Kidney (tissue), 22 donors: ENCODE results near the gene RSPH1. TPM values are rescaled to one million over a fixed set of nuclear protein-coding genes. Genes with fewer than 3 reads are reported as not detected.

ENCODE experiments used
- DNase-seq, 5 donors: peaks; one replicate each; pipeline ENCODE4 v3.0.0-alpha.2; 2013 to 2020
- FAIRE-seq: peaks from 2 replicates; lab custom pipeline; 2012; peaks lifted over from hg19 to GRCh38; lab: Jason Lieb, UNC
- H3K27ac ChIP-seq, 2 donors: one replicate each; pipeline ENCODE4 v1.7.0; 2013; ENCODE audit warnings: low read depth in 2 of 2, low read length in 2 of 2, inconsistent platforms in 1 of 2
- H3K27me3 ChIP-seq: one replicate; pipeline ENCODE4 v1.7.1; 2013; ENCODE audit warnings: low read length, inconsistent platforms; ENCODE audit not compliant: control insufficient read depth, insufficient read depth
- H3K36me3 ChIP-seq, 3 donors: one replicate each; pipeline versions ENCODE4 v1.7.0 to v1.7.1; 2013; ENCODE audit warnings: low read length in 3 of 3, control low read depth in 1 of 3, inconsistent platforms in 1 of 3; ENCODE audit not compliant: insufficient read depth in 3 of 3, control insufficient read depth in 2 of 3
- H3K4me1 ChIP-seq, 3 donors: one replicate each; pipeline versions ENCODE4 v1.7.0 to v1.7.1; 2013; ENCODE audit warnings: low read length in 3 of 3, inconsistent platforms in 1 of 3, low read depth in 1 of 3; ENCODE audit not compliant: control insufficient read depth in 2 of 3, insufficient read depth in 2 of 3
- H3K4me3 ChIP-seq, 3 donors: one replicate each; pipeline versions ENCODE4 v1.7.0 to v1.8.1; 2013; ENCODE audit warnings: low read length in 3 of 3, control low read depth in 1 of 3, inconsistent platforms in 1 of 3
- H3K9ac ChIP-seq, 3 donors: one replicate each; pipeline versions ENCODE4 v1.7.0 to v1.7.1; 2013; ENCODE audit warnings: low read length in 3 of 3, control low read depth in 1 of 3, inconsistent platforms in 1 of 3
- H3K9me3 ChIP-seq, 3 donors: one replicate each; pipeline versions ENCODE4 v1.7.0 to v1.7.1; 2013; ENCODE audit warnings: low read length in 3 of 3, control low read depth in 1 of 3, inconsistent platforms in 1 of 3; ENCODE audit not compliant: control insufficient read depth in 2 of 3, insufficient read depth in 1 of 3
- CTCF ChIP-seq: IDR thresholded peaks from 3 replicates; pipeline ENCODE4 v1.5.1; 2012; ENCODE audit warnings: mild to moderate bottlenecking, moderate library complexity, borderline replicate concordance; ENCODE audit not compliant: insufficient read depth; ENCODE audit errors: extremely low read depth
- intact Hi-C: fragments of 100-400 bp; cut with DNase I; formaldehyde crosslinking; loops from one replicate; pipeline ENCODE4 v1.11.1; 2022
- long read RNA-seq, 10 donors: library from polyadenylated mRNA in 1 of 10; unstranded in 1 of 10; transcript quantifications; one replicate each; pipeline ENCODE4 v2.0.0 and lab custom pipeline, GENCODE V29; 2021 to 2026
- polyA plus RNA-seq: library from polyadenylated mRNA; stranded (reverse); fragments of 350-450 nt; fragmentation: Illumina TruSeq; extraction: RNeasy Lipid Tissue Mini Kit (QIAGEN cat#74804); gene quantifications from one replicate; pipeline ENCODE4 v1.2.3, GENCODE V29; 2014; ENCODE audit warnings: low read depth, low replicate concordance; ENCODE audit not compliant: insufficient read depth
- total RNA-seq: library from RNA; stranded (reverse); fragmentation: NEBNext Ultra II Directional; extraction: Animal tissue kit (Norgen Biotek cat#: 25700); gene quantifications from one replicate; pipeline ENCODE4 v1.2.1, GENCODE V29; 2021
- donor health status: control.
- donor health status: control.
- donor health status: control.
- donor health status: control.
- donor health status: control.
- donor health status: DM: yes; HTN: yes; CAD: no.
- donor health status: Normal renal cell carcinoma (clear cell type).

RSPH1 gene
- total RNA-seq (12.0 TPM), polyA plus RNA-seq (13.0 TPM)
- long read RNA-seq, donor 1 = 0 reads
- long read RNA-seq, donor 2 = 0 reads
- long read RNA-seq, donor 3, partial matches to known transcripts = 5 of 10 reads
- long read RNA-seq, donor 3, other reads (novel, unspliced or antisense) = 0 of 10 reads
- long read RNA-seq, donor 4, partial matches to known transcripts = 0 of 4 reads
- long read RNA-seq, donor 4, other reads (novel, unspliced or antisense) = 0 of 4 reads
- long read RNA-seq, donor 5 = 0 reads
- long read RNA-seq, donor 6, partial matches to known transcripts = 0 of 3 reads
- long read RNA-seq, donor 6, other reads (novel, unspliced or antisense) = 0 of 3 reads
- long read RNA-seq, donor 7, transcript RSPH1-201 (9 exons, 1,430 nt) = major isoform, 6 of 17 reads
- long read RNA-seq, donor 7, partial matches to known transcripts = 4 of 17 reads
- long read RNA-seq, donor 7, other reads (novel, unspliced or antisense) = 4 of 17 reads
- long read RNA-seq, donor 8 = 0 reads
- long read RNA-seq, donor 9 = 0 reads
- long read RNA-seq, donor 10, partial matches to known transcripts = 0 of 1 reads
- long read RNA-seq, donor 10, other reads (novel, unspliced or antisense) = 0 of 1 reads

GRCh38 chr21:42496120-42496838, at the start of gene RSPH1:
Gene RSPH1 (minus strand): TSS chr21:42496224. CDS start chr21:42496186, 38 bp downstream.
- peak; percentile 99 for FAIRE-seq

GRCh38 chr21:42545745-42546144, 49.7 kb upstream of the RSPH1 start:
- no peaks in the 10 kb centered on the region for H3K4me1 ChIP-seq
- H3K9me3 ChIP-seq = no peaks in the 10 kb centered on the region
- no peak for FAIRE-seq
- no peak overlapping the region for H3K4me3 ChIP-seq
- no peak overlapping the region for H3K9ac ChIP-seq
- peaks cover 0 to 4% (median 0%) of the 10 kb centered on the region in 3 donors for H3K36me3 ChIP-seq
- DNase-seq = peak in 1 of 5 donors; percentile 33
- H3K27me3 ChIP-seq = no peaks in the 10 kb centered on the region
- no peak overlapping the region for H3K27ac ChIP-seq
- no peak for TF ChIP-seq CTCF
- intact Hi-C loops = no loop called here

More at GRCh38 chr21:42496120-42496838, at the start of gene RSPH1:
- peak; percentile 100 for DNase-seq
- Histone ChIP-seq H3K4me1 (peaks cover 0 to 8% (median 0%) of the 10 kb centered on the region in 3 donors), H3K27ac (peak within 1 kb of the TSS; percentile 55 to 86), H3K9ac (peak within 1 kb of the TSS; percentile 44 to 94 (median 70)), H3K27me3 (no peaks in the 10 kb centered on the region), H3K4me3 (peak within 1 kb of the TSS; percentile 78 to 83 (median 82)), H3K9me3 (no peaks in the 10 kb centered on the region), H3K36me3 (no peaks in the 10 kb centered on the region)
- no peak for TF ChIP-seq CTCF
- intact Hi-C loops = no loop called here

GRCh38 chr21:42545317-42545716, 49.3 kb upstream of the RSPH1 start:
- FAIRE-seq (no peak), DNase-seq (no peak)
- no peak overlapping the region for H3K4me3 ChIP-seq
- no peaks in the 10 kb centered on the region for H3K4me1 ChIP-seq
- TF ChIP-seq CTCF = no peak
- no peak overlapping the region for H3K27ac ChIP-seq
- no peaks in the 10 kb centered on the region for H3K9me3 ChIP-seq
- intact Hi-C loops = no loop called here
- H3K27me3 ChIP-seq = no peaks in the 10 kb centered on the region
- H3K9ac ChIP-seq = no peak overlapping the region
- peaks cover 0 to 4% (median 0%) of the 10 kb centered on the region in 3 donors for H3K36me3 ChIP-seq
